ENCODE measurements around the gene PPP4R4. TPM values are rescaled to one million over a fixed set of nuclear protein-coding genes. Genes with fewer than 3 reads are reported as not detected.
"Not testable (repeated sequence)": the region's sequence is repeated elsewhere in the genome, so short reads cannot be mapped to it uniquely, and the experiment has no call there.

PPP4R4 gene
- polyA plus RNA-seq, 1 donor from 2014 or later: 4.8 TPM

GRCh38 chr14:94267352-94267751 is 93.2 kb downstream of the PPP4R4 start:
- TF ChIP-seq SMC3 (conservative IDR thresholded peaks at IDR 0.05; ENCODE audit: poor library complexity): no peak
- TF ChIP-seq CTCF (IDR thresholded peaks at IDR 0.05; ENCODE audit: poor library complexity, severe bottlenecking): no peak
- TF ChIP-seq EZH2 (IDR thresholded peaks at IDR 0.05; ENCODE audit: borderline replicate concordance, insufficient read depth, low read length, poor library complexity, severe bottlenecking): no peak
- TF ChIP-seq REST (IDR thresholded peaks at IDR 0.05; ENCODE audit: borderline replicate concordance): no peak
- TF ChIP-seq RAD21 (conservative IDR thresholded peaks at IDR 0.05): no peak
- TF ChIP-seq EP300 (conservative IDR thresholded peaks at IDR 0.05; ENCODE audit: poor library complexity, severe bottlenecking): no peak
- TF ChIP-seq MXI1 (conservative IDR thresholded peaks at IDR 0.05; ENCODE audit: poor library complexity, severe bottlenecking): no peak
- TF ChIP-seq TAF1 (IDR thresholded peaks at IDR 0.05; ENCODE audit: low read depth): no peak
- no peak for TF ChIP-seq POLR2AphosphoS5 (IDR thresholded peaks at IDR 0.05)
- Histone ChIP-seq H3K9ac (ENCODE audit: low read length) (no peak overlapping the region), H3K9me2 (ENCODE audit: insufficient read depth, low read length) (no peaks in the 10 kb centered on the region), H3K4me2 (ENCODE audit: low read length) (no peak overlapping the region), H3K79me2 (replicated peaks; ENCODE audit: insufficient read depth, low read length) (no peaks in the 10 kb centered on the region), H3K36me3 (ENCODE audit: insufficient read depth, low read length) (no peaks in the 10 kb centered on the region), H3K27ac (ENCODE audit: low read length) (no peak overlapping the region), H3K9me3 (ENCODE audit: low read length) (no peaks in the 10 kb centered on the region), H4K20me1 (ENCODE audit: insufficient read depth) (no peaks in the 10 kb centered on the region), H3K4me3 (ENCODE audit: low read length) (no peak overlapping the region), H2AFZ (ENCODE audit: low read depth, low read length) (no peak overlapping the region), H3K27me3 (ENCODE audit: insufficient read depth, low read depth, low read length) (no peaks in the 10 kb centered on the region), H3F3A (ENCODE audit: insufficient read depth, low read length, poor library complexity, severe bottlenecking) (no peaks in the 10 kb centered on the region)

GRCh38 chr14:94268582-94268981 is 94.5 kb downstream of the PPP4R4 start:
- not testable (repeated sequence) for H3K4me3 ChIP-seq (ENCODE audit: low read length); H3F3A ChIP-seq (ENCODE audit: insufficient read depth, low read length, poor library complexity, severe bottlenecking); H3K9me3 ChIP-seq (ENCODE audit: low read length); H3K9ac ChIP-seq (ENCODE audit: low read length); H3K27me3 ChIP-seq (ENCODE audit: insufficient read depth, low read depth, low read length); H3K27ac ChIP-seq (ENCODE audit: low read length); H3K9me2 ChIP-seq (ENCODE audit: insufficient read depth, low read length); H3K79me2 ChIP-seq (replicated peaks; ENCODE audit: insufficient read depth, low read length); H2AFZ ChIP-seq (ENCODE audit: low read depth, low read length); H3K36me3 ChIP-seq (ENCODE audit: insufficient read depth, low read length); H3K4me2 ChIP-seq (ENCODE audit: low read length); H4K20me1 ChIP-seq (ENCODE audit: insufficient read depth)

- Histone ChIP-seq H3K36me3 (ENCODE audit: insufficient read depth, low read length) (no peaks in the 10 kb centered on the region), H3K27me3 (ENCODE audit: insufficient read depth, low read depth, low read length) (no peaks in the 10 kb centered on the region), H3K4me3 (ENCODE audit: low read length) (no peak overlapping the region), H3K9me3 (ENCODE audit: low read length) (no peaks in the 10 kb centered on the region), H3K27ac (ENCODE audit: low read length) (no peak overlapping the region), H4K20me1 (ENCODE audit: insufficient read depth) (no peaks in the 10 kb centered on the region), H3K79me2 (replicated peaks; ENCODE audit: insufficient read depth, low read length) (no peaks in the 10 kb centered on the region), H3K9ac (ENCODE audit: low read length) (no peak overlapping the region), H2AFZ (ENCODE audit: low read depth, low read length) (no peak overlapping the region), H3K4me2 (ENCODE audit: low read length) (no peak overlapping the region), H3F3A (ENCODE audit: insufficient read depth, low read length, poor library complexity, severe bottlenecking) (no peaks in the 10 kb centered on the region), H3K9me2 (ENCODE audit: insufficient read depth, low read length) (no peaks in the 10 kb centered on the region)
- TF ChIP-seq RAD21 (conservative IDR thresholded peaks at IDR 0.05): no peak
- no peak for TF ChIP-seq POLR2AphosphoS5 (IDR thresholded peaks at IDR 0.05)
- TF ChIP-seq EP300 (conservative IDR thresholded peaks at IDR 0.05; ENCODE audit: poor library complexity, severe bottlenecking): no peak
- TF ChIP-seq REST (IDR thresholded peaks at IDR 0.05; ENCODE audit: borderline replicate concordance): no peak
- TF ChIP-seq SMC3 (conservative IDR thresholded peaks at IDR 0.05; ENCODE audit: poor library complexity): no peak
- no peak for TF ChIP-seq CTCF (IDR thresholded peaks at IDR 0.05; ENCODE audit: poor library complexity, severe bottlenecking)
- no peak for TF ChIP-seq EZH2 (IDR thresholded peaks at IDR 0.05; ENCODE audit: borderline replicate concordance, insufficient read depth, low read length, poor library complexity, severe bottlenecking)
- TF ChIP-seq MXI1 (conservative IDR thresholded peaks at IDR 0.05; ENCODE audit: poor library complexity, severe bottlenecking): no peak
- no peak for TF ChIP-seq TAF1 (IDR thresholded peaks at IDR 0.05; ENCODE audit: low read depth)
Observed at GRCh38 chr14:94269156-94269555, 95.0 kb downstream of the PPP4R4 start.
